GM21723 (cell line): ENCODE measurements around the gene GPR68.
"Not testable (repeated sequence)": the region's sequence is repeated elsewhere in the genome, so short reads cannot be mapped to it uniquely, and the experiment has no call there.

Experiments used
- ATAC-seq: cut with Tn5 transposase; IDR thresholded peaks from one replicate; pipeline ENCODE4 v1.9.1; 2021; ENCODE audit warnings: mild to moderate bottlenecking, moderate library complexity; ENCODE audit not compliant: unreplicated experiment

The GPR68 gene

GRCh38 chr14:91273273-91273884, 28.9 kb upstream of the GPR68 start:
- ATAC-seq: no peak

- ATAC-seq: no peak
These were observed 28.1 kb upstream of the GPR68 start for GRCh38 chr14:91272341-91273272.

- no peak for ATAC-seq
These were observed 27.1 kb upstream of the GPR68 start for GRCh38 chr14:91271639-91272038.

GRCh38 chr14:91270619-91271018, 26.1 kb upstream of the GPR68 start:
- no peak for ATAC-seq

DNA sequence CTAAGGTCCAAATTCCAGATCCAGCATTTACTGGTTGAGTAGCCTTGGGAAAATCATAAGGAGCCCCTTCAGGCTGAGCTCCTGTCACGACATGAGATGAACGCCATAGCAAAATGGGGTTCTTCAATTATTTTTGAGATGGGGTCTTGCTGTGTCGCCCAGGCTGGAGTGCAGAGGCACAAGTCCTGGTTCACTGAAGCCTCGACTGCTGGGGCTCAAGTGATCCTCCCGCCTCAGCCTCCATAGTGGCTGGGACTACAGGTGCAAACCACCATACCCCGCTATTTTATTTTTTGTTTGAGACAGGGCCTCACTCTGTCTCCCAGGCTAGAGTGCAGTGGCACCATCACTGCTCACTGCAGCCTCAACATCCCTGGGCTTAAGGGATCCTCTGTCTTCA, 25.7 kb upstream of the GPR68 start:
- ATAC-seq: no peak

DNA sequence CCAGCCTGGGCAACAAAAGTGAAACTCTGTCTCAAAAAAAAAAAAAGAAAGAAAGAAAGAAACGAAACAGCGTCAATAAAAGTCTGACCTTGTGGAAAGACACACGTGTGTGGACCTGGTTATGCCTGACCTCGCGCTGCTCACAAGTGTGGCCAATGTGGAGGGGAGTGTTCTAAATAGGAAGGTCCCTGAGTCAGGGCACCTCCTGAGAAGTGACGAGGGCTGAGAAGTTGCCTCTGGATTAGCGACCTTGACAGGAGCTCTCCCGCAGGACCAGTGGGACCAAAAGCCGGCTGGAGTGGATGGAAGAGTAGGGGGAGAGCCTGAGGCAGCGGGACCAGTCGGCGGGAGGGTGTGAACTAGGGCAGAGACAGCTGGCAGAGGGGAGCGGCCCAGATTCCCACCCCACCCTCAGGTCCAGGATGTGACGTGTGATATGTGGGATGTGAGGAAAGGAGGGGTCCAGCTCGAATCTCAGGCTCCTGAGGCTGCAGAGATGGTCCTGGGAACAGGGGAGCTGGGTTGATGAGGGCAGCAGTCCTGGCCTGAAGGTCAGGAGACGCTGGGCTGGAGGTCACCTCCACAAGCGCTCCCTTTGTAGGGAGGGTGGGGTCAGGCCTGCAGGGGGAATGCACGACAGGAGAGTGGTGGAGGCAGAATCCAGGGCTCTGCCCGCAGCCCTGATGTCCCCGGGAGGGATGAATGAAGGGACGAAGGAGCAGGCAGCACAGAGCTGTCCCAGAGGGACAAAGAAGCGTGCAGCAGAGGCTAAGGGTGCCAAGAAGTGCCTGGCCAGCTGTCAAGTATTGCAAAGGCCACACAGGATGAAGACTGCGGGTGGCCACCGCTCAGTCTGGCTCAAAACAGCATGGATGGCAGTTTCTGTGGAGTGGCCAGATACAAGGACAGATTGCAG, 24.8 kb upstream of the GPR68 start:
- ATAC-seq: no peak

GRCh38 chr14:91267965-91268437, 23.5 kb upstream of the GPR68 start:
- no peak for ATAC-seq

DNA sequence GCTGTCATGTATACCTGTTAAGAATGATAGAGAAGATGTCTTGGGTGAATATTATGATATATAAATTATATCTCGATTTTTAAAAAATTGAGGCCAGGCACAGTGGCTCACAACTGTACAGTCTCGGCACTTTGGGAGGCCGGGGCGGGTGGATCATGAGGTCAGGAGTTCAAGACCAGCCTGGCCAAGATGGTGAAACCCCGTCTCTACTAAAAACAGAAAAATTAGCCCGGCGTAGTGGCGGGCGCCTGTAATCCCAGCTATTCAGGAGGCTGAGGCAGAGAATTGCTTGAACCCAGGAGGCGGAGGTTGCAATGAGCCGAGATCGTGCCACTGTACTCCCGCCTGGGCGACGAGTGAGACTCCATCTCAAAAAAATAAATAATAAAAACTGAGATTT, 21.8 kb upstream of the GPR68 start:
- ATAC-seq: not testable (repeated sequence)

- ATAC-seq: no peak
These were observed 20.9 kb upstream of the GPR68 start for GRCh38 chr14:91265404-91265803.

DNA sequence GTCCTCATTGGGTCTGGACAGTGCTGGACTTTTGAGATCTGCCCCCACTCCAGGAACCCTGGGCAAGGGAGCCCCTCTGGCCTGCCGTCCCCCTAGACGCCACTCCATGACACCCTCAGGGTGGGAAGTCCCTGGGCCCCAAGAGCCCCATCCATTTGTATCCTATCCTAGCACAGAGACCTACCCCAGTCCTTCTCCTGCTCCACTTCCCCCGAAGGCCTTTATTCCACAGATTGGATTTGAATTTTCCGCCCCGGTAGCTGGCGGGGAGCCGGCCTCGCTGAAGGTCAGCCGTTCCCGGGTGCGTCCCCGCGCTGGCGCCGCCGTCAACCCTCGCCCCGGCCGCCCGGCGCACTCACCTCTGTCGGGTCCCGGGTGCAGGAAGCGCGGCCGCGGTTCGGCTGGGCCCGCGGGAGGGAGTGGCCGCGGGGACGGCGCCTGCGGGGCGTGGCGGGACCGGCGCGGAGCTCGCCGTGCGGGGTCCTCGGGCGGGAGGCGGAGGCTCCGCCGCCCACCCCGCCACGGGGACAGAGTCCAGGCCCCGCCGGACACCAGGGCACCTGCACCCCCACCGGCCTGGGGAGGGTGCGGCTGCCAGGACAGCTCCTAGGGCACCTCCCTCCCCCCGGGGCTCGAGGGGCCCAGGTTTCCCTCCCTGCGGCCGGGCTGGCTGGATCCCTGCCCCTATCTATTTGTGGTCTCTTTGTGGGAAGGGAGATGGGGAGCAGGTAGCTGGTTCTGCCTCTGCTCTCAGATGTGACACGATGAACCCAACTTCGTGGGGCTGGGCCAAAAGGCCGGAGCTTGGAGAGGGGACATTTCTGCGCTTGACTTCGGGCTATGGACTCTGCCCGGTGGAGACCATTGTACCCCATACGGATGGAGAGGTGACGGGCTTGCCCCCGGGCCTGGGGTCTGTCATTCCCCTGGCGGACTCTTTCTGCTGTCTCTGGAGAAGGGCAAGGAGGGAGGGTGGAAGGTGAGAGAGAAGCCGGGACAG, 19.9 kb upstream of the GPR68 start:
- no peak for ATAC-seq

DNA sequence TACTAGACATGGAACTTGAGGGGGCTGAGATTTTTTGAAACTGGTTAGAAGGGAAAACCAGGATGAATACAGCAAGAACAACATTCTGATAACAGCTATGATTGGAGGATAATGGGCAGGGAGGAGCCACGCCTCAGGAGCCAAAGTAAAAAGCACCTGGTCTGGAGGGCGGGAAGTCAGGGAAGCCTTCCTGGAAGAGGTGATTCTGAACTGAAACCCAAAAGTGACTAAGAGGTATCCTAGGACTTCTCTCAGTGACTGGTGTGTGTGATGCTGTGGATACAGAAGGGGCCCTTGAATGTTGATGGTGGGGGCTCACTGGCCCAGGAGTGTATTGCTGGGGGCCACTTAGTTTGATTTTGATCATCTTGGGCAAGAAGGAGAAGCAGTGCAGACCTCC, 18.8 kb upstream of the GPR68 start:
- no peak for ATAC-seq

DNA sequence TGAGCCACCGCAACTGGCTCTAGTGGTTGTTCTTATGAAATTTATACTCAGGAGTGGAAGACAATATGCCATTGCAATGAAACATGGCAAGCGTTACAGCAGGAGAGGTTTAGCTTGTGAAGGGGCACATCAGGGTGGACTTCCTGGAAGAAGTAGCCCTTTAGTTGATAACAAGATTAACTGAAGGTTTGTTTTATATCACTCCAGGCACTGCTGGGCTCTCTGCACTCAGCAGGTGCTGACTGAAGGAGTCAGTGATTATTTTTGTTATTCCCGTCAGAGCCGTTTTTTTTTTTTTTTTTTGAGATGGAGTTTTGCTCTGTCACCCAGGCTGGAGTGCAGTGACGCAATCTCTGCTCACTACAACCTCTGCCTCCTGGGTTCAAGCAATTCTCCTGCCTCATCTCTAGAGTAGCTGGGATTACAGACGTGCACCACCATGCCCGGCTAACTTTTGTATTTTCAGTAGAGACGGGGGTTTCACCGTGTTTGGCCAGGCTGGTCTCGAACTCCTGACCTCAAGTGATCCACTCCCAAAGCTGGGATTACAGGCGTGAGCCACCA, 17.6 kb upstream of the GPR68 start:
- no peak for ATAC-seq

- ATAC-seq: no peak
These were observed 16.6 kb upstream of the GPR68 start for GRCh38 chr14:91261115-91261514.

DNA sequence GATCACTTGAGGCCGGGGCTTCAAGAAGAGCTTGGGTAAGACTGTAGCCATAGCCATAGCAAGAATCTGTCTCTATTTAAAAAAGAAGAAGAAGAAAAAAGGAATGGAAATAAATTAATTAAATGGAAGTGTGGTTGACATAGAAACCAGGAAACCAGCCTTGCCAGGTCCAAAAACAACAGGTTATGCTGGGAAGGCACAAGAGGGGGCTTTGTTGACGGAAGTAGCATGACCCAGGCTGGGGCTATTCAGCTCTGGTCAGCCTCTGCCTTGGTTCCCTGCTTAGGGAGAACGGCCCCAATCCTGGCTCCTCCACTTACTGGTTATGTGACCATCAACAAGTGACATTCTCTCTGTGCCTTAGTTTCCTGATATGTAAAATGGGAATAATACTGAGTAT, 14.4 kb upstream of the GPR68 start:
- no peak for ATAC-seq

DNA sequence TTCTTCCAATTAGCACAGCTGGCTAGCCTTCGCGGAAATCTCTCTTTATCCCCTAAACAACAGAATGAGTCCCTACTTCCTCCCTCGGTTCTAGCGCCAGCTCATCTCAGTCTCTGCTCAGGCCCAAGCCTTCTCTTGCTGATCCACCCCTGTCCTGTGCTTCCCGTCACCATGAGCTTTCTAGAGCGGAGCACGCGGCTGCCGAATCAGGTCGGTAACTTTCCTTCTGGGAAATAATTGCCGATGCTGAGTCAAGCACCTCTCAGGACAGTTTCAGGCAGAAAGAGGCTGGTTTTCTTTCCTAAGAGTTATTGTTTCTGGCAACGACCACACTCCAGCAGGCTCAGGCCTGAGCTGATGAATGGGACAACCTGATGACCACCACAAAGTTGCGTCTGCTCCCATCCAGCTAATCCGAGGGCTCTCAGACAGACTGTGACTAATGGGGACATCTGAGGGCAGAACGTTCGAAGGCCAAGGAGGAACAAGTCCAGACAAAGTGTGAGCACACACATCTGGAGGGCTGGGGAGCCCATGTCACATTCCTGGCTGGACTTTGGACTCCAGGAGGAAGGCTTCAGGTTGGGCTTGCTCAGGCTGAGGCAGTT, 13.6 kb upstream of the GPR68 start:
- ATAC-seq: no peak

DNA sequence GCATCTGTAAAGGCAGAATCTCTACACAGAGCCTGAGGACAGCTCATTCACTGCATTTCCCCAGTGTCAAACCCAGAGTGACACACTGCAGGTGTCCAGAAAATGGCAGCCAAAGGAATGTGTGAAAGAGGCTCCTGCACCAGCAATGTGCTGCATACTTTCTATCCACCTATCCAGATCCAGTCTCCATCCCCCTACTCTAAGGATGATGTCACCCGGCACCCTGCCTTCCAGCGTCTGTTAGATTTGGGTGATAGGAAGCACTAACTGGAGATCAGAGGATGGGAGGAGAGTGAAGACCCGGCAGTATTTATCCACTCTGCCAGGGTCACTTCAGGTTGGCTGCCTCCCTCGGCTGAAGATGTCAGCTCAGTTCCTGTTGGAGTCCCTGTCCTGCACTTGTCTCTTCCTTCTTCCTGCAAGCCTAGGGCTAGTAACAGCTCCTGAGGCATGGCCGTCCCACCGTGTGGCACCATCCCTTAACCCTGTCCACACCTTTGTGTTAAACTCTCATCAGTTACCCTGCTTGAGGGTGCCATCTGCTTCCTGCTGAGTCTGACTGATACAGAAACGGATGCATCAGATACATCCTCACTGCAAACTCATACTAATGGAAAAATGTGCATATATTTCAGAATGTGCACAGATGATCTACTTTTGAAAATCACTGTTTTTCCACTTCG, 13.0 kb upstream of the GPR68 start:
- no peak for ATAC-seq

DNA sequence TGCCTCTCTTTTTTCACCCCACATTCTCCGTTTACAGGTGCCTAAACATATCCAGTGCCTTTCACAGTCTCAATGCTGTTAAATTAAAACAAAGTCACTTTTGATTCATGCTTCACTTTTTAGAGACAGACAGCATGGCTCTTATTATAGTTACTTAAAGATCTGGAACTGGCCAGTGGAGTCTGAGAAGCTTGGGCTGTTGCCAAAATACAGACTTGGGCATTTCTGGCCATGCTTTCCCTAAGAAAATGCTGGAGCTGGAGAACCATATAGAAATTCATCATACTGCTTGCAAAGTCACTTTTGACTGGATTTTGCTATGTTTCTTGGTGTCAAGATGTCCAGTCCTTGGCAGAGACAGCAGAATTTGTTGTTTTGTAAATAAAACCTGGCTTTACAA, 12.2 kb upstream of the GPR68 start:
- ATAC-seq: no peak

- no peak for ATAC-seq
These were observed 10.7 kb upstream of the GPR68 start for GRCh38 chr14:91255026-91255695.
